SHP77 treated with DMSO at 0.1 percent for 48 hours (cell line): ENCODE measurements around the gene ACBD4.
A peak's percentile ranks its signal among the peaks of the same experiment; 100 is the strongest.

Experiments
- DNase-seq: peaks from one replicate; lab custom pipeline; 2025; lab: John Stamatoyannopoulos, UW

The ACBD4 gene

DNA sequence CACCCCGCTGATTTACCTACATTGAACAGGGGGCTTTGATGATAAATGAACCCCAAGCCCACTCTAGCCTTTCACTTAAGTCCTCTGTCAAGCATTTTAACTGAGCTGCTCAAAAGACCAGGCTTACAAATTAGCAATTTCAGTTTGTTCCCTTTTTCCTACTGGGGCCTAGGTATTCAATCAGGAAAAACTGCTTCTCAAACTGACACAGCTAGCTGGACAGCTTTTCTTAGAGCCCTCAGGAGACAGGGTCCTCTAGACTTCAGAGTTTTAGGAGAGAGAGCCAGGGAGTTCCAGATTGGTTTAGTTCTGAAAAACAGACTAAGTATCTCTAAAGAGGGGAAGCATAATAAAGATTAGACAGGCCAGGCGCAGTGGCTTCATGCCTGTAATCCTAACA lies 20.0 kb downstream of the ACBD4 start:
- DNase-seq: no peak

- DNase-seq: no peak
Measured at GRCh38 chr17:45156242-45156641, 20.8 kb downstream of the ACBD4 start.

- DNase-seq: no peak
Measured at GRCh38 chr17:45160447-45161287, 25.2 kb downstream of the ACBD4 start.

GRCh38 chr17:45161288-45162024 lies 26.0 kb downstream of the ACBD4 start, which contains the start of gene HEXIM2:
HEXIM2 (plus strand) TSS chr17:45161875; CDS start chr17:45162794, 919 bp downstream.
- DNase-seq: peak; percentile 99

DNA sequence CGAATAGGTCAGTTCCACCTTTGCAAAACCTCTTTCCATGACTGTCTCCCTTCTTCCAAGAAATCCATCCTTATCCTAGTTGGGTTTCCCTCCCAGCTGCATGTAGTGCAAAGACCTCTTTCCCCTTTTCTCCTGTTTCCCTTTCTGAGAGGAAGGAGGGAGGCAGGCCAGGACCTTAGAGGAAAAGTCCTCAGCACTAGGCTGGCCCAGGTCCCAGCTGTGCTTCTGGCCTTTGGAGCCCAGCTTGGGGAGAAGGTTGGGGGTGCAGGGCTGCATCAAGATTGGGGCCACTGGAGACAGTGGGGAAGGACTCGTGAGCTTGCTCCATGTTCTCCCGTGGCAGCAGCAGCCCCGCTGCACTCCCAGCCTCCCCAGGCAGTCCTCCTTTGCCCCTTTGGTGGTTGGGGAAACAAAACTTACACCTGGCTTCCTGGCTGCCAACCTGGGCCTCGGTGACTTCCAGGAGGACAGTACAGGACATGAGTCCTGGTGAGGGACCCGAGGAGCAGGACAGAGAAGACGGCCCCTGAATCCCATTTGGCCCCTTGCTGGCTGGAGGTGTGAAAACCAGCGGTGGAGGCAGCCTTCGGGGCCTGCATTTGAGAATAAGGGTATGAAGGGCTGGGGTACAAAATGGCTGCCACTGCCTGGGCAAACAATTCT lies 26.7 kb downstream of the ACBD4 start:
- DNase-seq: no peak

DNA sequence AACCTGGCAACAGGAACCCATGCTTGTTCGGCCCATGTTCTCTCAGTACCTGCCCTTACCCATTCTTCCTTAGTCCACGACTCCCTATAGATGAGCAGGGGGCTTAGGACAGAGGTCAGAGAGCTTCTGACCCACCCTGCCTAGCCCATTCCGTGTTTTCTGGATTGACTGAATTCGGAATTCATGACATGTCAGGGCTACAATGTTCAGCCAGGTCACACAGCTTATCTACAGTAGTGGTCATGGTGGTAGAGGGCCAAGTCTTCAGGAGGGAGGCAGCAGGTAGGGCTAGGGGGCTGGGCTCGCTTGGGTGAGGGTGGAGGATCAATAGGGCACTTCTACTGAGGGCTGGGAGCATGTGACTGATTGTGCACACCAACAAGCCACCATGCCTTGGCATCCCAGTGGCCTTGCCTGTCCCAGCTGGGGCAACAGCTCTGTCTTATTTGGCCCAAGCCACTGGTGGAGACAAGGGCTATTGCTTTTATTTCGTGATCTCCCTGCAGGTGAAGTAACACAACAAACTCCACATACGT lies 29.3 kb downstream of the ACBD4 start:
- DNase-seq: no peak

DNA sequence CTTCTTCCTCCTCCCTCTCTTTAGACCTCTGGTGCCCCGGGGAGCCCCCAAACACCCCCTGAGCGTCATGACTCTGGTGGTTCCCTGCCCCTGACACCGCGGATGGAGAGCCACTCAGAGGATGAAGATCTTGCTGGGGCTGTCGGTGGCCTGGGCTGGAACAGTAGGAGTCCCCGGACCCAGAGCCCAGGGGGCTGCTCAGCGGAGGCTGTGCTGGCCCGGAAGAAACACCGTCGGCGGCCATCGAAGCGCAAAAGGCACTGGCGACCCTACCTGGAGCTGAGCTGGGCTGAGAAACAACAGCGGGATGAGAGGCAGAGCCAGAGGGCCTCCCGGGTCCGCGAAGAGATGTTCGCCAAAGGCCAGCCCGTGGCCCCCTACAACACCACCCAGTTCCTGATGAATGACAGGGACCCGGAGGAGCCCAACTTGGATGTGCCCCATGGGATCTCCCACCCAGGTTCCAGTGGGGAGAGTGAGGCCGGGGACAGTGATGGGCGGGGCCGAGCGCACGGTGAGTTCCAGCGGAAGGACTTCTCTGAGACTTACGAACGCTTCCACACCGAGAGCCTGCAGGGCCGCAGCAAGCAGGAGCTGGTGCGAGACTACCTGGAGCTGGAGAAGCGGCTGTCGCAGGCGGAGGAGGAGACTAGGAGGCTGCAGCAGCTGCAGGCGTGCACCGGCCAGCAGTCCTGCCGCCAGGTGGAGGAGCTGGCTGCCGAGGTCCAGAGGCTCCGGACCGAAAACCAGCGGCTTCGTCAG lies 33.7 kb downstream of the ACBD4 start:
- no peak for DNase-seq

DNA sequence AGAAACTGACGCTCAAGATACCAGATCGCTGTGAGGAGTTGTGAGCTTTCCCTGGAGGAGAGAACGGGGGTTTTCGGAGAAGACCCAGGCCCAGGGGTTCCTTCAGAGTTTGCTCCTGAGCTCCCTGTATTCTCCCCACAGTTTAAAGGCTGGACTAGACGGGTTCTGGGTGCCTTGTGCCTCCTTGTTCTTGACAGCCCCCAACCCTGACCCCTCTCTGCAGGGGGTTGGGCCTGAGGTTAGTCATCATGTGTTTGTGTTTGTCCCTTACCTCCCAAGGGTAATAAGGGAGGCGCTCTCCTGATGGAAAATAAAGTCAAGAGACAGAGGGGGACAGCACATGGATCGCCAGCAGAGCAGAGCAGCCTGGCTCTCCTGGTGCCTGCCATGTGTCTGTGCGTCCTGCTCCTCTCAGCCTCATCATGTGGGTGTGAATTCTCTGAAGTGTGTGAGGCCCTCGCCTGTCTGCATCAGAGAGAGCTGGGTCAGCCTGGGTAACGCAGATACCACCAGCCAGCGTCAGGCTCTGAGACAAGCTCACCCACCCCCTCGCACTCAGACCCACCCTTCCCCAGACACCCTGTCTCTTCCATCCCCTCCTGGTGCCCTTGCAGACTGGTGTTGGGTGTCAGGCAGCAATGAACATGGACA lies 34.9 kb downstream of the ACBD4 start:
- no peak for DNase-seq

DNA sequence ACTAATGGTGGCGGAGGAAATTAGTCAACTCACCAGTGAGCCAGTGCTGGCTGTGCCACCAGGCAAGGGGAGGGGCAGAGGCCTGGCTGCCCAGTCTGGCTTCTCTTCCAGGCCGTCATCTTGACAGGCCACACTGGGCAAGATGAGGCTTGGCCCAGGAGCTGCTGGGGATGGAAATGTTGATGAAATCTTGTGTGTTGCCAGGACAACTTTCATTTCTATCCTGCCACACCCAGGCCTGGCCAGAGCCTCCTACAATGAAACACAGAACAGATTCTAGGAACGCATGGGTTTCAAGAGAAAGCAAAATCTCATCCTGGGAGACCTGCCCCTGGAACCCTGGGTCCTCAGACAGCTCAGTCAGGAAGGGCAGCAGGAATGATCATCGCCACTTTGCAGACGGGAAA lies 35.4 kb downstream of the ACBD4 start:
- DNase-seq: no peak

- DNase-seq: peak; percentile 53
Measured at GRCh38 chr17:45171338-45172231, 36.1 kb downstream of the ACBD4 start.

DNA sequence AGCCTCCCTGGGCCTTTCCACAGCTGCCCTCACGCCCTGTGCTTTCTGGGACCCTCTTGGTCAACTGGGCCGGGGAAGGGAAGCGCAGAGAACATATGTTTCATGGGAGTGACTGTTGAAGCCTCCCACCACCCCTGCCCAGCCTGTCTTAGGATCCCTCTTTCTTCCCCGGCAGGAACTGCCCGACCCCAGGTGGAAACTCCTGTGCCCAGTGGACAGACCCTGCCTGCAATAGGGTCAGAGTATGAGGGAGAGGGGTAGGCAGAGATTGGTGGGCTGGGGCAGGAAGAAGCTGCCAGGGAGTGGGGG lies 36.7 kb downstream of the ACBD4 start:
- DNase-seq: no peak

DNA sequence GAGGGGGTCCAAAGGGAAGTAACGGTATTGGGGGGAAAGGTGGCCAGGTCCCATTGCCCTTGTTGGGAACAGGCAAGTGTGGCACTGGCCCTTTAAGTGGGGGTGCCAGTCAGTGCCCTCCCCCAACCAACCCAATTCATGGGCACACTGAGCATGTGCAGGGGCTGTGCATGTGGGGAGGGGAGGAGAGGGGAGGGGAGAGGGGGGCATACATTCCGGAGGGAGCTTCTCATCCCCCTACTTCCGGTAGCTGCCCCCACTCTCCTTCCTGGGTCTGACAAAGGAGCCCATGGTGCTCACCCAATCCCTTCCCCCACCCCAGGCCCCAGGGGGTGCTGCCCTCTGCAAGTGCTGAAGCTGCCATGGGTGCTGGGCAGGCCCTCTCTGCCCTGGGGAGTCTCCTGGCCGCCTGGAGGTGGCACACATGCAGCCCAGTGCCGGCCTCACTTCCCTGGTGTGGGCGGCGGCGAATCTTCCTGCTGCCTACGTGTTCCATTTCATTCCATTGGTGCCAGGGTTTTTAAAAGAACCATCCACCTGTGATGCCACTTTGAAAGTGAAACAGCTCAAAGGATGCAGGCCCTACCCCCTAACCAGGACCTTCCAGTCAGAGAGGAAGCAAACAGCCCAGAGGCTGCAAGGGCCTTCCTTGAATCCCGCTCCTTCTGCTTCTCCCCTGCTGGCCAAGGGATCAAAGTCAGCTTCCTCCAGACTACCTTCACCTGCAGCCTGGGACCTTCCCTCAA lies 37.2 kb downstream of the ACBD4 start:
- peak; percentile 70 for DNase-seq

- DNase-seq: no peak
Measured at GRCh38 chr17:45175759-45176115, 40.2 kb downstream of the ACBD4 start.

GRCh38 chr17:45177563-45177962 lies 42.1 kb downstream of the ACBD4 start:
- DNase-seq: no peak

- DNase-seq: no peak
Measured at GRCh38 chr17:45184144-45184543, 48.7 kb downstream of the ACBD4 start.

DNA sequence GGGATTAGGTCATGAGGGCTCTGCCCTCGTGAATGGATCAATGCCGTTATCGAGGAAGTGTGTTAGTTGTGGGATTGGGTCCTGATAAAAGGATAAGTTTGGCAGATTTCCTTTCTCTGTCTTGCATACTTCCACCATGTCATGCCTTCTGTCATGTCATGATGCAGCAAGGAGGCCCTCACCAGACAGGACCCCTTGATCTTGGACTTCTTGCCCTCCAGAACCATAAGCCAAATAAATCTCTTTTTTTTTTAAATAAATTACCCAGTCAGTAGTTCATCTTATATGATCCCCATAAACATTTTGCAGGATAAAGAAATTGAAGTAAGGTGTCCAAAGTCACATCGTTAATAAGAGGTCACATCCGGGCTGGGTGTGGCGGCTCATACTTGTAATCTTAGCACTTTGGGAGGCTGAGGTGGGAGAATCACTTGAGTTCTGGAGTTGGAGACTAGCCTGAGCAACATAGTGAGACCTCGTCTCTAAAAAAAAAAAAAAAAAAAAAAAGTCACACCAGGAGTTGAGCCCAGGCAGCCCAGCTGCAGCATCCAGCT lies 51.4 kb downstream of the ACBD4 start:
- no peak for DNase-seq

DNA sequence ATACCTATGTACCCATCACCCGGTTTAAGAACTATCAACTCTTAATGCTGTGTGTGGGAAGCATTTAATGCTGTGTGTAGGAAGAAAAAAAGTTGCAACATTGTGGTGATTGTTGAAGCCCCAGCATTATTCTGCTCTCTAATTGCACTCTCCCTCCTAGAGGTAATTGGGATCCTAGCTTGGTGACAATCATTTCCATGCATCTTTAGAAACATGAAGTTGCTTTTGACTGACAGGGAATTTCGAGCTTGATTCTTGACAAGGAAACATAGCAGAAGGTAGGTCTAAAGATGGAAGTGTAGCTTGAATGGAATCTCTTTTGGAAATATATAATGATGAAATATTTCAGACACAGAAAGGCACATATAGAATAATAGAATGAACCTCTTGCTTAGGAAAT lies 53.5 kb downstream of the ACBD4 start:
- DNase-seq: no peak

DNA sequence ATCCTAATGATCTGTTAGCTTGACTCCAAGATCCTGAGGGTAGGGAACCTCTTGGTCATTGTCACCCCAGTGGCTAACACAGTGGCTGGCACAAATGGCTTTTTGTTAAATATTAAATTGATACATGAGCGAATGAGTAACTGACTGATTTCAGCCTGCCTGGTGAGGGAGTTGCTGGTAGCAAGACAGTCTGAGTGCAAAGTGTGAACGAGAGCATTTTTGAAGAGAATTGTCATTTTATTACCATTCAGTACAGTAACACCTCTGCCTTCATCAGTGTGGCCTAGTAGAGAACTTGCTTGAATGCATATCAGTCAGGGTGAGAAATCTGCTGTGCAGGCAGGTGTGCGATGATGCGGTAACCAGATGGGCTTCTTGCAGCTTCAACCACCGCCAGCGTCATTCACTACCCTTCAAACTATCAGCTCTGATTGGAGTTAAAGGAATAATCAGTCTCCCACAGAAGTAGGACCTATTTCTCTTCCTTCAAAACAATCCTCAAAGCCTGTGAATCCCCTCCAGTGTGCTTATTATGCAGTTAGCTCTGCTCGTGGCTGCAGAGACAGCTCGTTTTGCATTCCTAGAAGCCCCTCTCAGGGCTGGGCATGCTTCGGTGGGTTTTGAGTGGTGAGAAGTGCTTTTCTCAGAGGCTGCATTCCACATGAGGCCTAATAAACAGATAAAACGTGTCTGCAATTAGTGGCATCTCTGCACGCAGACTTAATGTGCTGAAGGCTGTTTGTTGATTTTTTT lies 55.2 kb downstream of the ACBD4 start:
- no peak for DNase-seq
